HL-60 (cell line): ENCODE results near the gene AP2A2.

ENCODE experiments used
- GABPA ChIP-seq: IDR thresholded peaks from 2 replicates; pipeline ENCODE4 v1.6.1; 2012; ENCODE audit warnings: low read depth
- POLR2AphosphoS5 ChIP-seq: IDR thresholded peaks from 2 replicates; pipeline ENCODE4 v1.6.1; 2012; ENCODE audit warnings: low read depth
- SPI1 ChIP-seq: IDR thresholded peaks from 2 replicates; pipeline ENCODE4 v1.6.1; 2012; ENCODE audit warnings: low read depth, mild to moderate bottlenecking, borderline replicate concordance
- TF ChIP-seq, protein P1 (sequence below): IDR thresholded peaks from one replicate; pipeline ENCODE4 v1.5.1; 2011; ENCODE audit warnings: low read length, control low read depth, inconsistent platforms; ENCODE audit not compliant: insufficient read depth
- TF ChIP-seq, protein P2 (sequence below): IDR thresholded peaks from 2 replicates; pipeline ENCODE4 v1.6.1; 2012; ENCODE audit warnings: low read depth; ENCODE audit not compliant: insufficient replicate concordance

DNA sequence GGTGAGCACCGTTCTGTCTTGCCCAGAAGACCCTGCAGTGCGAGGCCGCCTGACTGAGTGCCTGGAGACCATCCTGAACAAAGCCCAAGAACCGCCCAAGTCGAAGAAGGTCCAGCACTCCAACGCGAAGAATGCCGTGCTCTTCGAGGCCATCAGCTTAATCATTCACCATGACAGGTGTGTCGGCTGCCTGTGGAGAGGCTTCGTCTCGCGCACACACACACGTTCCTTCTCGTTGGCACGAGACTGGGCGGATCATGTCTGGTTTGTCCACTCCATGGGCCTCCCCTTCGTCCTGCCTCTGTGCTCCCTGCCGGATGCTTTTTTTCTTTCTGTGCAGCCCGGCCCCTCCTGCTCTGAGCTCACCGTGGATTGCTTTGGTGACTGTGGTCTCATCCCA is 59.7 kb downstream of the AP2A2 start:
- TF ChIP-seq, protein P1, sequence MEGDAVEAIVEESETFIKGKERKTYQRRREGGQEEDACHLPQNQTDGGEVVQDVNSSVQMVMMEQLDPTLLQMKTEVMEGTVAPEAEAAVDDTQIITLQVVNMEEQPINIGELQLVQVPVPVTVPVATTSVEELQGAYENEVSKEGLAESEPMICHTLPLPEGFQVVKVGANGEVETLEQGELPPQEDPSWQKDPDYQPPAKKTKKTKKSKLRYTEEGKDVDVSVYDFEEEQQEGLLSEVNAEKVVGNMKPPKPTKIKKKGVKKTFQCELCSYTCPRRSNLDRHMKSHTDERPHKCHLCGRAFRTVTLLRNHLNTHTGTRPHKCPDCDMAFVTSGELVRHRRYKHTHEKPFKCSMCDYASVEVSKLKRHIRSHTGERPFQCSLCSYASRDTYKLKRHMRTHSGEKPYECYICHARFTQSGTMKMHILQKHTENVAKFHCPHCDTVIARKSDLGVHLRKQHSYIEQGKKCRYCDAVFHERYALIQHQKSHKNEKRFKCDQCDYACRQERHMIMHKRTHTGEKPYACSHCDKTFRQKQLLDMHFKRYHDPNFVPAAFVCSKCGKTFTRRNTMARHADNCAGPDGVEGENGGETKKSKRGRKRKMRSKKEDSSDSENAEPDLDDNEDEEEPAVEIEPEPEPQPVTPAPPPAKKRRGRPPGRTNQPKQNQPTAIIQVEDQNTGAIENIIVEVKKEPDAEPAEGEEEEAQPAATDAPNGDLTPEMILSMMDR, result no peak
- no peak for TF ChIP-seq POLR2AphosphoS5
- no peak for TF ChIP-seq SPI1
- TF ChIP-seq GABPA, result no peak
- TF ChIP-seq, protein P2, sequence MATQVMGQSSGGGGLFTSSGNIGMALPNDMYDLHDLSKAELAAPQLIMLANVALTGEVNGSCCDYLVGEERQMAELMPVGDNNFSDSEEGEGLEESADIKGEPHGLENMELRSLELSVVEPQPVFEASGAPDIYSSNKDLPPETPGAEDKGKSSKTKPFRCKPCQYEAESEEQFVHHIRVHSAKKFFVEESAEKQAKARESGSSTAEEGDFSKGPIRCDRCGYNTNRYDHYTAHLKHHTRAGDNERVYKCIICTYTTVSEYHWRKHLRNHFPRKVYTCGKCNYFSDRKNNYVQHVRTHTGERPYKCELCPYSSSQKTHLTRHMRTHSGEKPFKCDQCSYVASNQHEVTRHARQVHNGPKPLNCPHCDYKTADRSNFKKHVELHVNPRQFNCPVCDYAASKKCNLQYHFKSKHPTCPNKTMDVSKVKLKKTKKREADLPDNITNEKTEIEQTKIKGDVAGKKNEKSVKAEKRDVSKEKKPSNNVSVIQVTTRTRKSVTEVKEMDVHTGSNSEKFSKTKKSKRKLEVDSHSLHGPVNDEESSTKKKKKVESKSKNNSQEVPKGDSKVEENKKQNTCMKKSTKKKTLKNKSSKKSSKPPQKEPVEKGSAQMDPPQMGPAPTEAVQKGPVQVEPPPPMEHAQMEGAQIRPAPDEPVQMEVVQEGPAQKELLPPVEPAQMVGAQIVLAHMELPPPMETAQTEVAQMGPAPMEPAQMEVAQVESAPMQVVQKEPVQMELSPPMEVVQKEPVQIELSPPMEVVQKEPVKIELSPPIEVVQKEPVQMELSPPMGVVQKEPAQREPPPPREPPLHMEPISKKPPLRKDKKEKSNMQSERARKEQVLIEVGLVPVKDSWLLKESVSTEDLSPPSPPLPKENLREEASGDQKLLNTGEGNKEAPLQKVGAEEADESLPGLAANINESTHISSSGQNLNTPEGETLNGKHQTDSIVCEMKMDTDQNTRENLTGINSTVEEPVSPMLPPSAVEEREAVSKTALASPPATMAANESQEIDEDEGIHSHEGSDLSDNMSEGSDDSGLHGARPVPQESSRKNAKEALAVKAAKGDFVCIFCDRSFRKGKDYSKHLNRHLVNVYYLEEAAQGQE, result no peak
